HUDEP-2 (cell line): ENCODE measurements around the gene ABCC11.
A peak's percentile ranks its signal among the peaks of the same experiment; 100 is the strongest.

Source experiments
- DNase-seq, 76 experiments: peaks; one replicate each; lab custom pipeline; 2025; ENCODE audit not compliant: unreplicated experiment in 76 of 76; lab: John Stamatoyannopoulos, UW

The ABCC11 gene

DNA sequence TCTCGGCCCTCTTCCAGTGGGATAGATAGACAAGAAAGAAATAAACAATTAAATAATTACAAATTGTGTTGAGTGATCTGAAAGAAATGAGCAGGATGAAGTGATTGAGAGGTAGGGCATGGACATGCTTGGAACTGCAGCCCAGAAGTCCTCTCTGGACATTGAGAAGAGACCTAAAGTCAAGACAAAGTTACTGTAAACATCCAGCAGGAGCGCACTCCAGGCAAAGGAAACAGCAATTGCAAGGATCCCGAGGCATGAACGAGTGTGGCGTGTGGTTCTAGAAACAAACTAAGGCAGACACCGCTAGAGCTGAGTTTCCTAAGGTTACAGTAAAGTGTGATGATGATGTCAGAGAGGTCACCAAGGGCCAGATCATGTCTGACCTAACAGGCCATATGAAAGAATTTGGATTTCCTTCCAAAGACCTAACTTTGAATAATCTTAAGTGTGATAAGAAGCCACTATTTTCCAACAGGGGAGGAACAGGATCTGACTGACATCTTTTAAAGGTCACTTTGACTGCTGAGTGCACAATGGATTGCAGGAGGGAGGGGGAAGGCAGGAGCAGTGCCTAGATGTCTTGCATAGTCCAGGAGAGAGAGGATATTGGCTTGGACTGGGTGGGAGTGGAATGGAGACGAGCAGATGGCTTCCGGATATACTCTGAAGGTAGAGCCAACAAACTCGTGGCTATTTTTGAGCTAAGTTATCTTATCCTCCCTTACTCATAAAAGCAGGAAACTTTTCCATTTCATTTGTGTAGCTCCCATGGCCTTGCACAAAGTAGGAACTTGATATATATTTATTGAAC is 110.6 kb downstream of the ABCC11 start:
- DNase-seq = no peak

DNA sequence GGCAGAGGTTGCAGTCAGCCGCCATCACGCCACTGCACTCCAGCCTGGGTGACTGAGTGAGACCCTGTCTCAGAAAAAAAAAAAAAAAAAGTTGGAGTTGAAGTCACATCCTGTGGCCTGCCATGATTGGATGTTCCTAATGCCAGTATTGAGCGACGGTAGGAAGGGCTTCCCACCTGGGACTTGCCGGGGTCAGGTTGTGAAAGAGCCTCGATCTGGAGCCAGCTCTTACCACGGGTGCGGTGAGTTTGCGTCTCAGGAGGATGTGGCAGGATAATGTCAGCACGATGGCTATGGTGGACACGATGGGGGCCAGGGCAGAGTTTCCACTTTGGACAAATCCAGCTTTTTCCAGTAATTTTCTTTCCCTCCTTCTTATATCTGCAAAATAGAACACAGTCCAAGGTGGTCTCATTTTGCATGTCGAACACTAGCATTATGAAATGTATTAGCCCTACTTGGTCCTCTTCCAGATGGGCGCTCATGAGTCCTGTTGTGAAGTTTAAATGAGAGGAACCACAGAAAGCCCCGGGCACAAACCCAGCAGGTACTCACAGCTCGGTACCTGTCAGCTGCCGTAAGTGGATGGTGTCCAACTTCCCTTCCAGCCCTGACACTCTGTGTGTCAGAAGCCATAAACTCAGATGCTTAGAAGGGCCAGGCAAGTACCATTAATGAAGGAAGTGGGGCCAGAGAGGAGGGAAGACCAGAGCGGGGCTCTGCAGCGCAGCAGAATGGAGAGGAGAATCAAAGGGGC is 113.7 kb downstream of the ABCC11 start:
- DNase-seq = no peak

DNA sequence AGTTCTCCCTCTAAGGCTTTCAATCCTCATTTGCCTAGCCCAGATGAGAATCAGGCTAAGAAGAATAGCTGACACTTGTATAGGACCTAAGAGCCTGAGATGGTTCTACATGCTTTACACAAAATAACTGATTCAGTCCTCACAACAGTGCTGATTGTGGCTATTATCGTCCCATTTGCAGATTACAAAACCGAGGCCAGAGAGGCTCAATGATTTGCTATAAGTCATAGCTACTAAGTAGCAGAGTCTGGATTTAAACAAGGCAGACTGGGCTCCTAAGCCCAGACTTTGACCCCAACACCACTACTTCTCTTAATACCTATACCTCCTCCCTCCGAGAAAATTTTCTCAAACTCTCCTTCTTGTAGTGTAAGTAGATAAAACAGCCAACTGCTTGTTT is 114.6 kb downstream of the ABCC11 start:
- DNase-seq = no peak

GRCh38 chr16:48131201-48131935 is 116.0 kb downstream of the ABCC11 start:
- no peak for DNase-seq

DNA sequence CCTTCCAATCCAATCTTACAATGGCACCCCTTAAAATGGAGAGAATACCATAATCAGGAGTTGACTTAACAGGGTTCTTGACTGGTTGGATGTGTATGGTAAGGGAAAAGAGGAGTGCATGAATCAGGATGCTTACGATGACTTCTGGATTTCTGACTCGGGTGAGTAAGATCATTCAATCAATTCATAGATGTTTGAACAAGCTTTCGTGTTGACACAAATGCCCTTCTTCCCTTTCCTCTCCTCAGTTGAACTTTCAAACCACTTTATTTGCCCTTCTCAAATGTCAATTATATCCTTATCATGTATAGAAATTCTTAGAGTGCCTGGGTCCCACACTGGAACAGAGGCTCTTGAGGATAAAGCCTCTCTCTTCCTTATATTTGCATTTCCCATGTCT is 117.4 kb downstream of the ABCC11 start:
- DNase-seq = no peak

DNA sequence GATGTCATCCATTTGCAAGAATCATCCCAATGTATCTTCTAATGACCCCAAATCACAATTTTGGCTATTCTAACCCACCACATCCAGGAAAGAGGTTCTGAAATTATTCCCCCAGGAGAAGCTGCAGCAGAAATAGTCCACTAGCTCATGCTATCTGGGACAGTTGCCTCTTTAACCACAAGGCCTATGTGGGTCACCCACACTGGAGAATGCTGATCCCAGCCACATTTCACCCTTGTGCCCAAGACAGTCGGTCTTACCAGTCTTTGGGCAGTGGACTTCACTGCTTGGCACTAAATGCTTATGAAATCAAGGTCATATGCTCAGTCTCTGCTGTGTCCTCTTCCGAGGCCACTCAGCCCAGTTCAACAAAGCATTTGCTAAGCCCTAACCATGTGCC is 118.6 kb downstream of the ABCC11 start:
- no peak for DNase-seq

DNA sequence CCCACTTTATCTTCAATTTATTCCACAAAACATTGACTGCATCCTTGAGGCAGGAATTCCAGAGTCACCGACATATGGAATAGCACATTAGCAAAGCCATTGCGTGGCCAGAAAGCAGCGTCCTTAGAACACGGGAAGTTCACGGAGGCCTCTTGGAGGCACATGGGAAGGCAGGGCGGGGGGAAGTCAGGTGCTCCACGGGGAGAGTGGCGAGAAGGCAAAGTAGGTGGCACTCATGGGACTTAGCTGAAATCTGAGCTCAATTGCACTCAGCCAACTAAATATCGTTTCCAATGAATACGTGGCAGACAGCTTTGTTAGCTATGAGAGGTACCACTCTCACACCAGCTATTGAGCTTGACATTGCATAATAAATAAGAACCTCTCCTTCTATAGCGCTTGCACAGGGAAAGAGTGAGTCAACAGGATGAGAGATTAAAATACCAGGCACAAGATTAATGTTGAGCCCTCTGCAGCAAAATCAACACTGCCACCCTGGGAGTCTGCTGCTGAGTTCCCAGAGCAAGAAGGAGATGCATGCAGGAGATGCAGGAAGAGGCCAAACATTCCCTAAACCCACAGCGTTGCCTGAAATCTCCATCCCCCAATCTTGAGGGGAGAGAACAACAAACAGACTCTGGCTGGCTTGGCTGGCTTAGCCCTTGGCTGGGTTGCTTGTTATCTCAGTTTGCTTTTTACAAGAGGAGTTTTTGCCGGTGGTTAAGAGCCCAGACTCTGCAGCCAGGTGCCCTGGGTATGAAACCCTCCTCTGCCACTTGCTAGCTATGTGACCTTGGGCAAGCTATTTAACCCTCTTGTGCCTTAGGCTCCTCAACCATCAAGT is 120.3 kb downstream of the ABCC11 start:
- DNase-seq = no peak

DNA sequence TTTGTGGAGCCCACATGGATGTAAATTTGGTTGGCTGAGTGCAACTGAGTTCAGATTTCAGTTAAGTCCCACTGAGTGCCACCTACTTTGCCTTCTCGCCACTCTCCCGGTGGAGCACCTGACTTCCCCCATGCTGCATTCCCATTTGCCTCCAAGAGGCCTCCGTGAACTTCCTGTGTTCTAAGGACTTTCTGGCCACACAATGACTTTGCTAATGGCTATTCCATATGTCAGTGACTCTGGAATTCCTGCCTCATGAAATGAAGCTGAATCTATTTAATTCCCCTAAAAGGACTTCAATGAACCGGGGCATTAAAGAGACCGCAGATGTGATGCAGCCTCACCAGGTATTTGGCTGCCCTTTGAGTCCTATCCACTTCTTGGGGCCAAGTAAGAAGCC is 121.5 kb downstream of the ABCC11 start:
- no peak for DNase-seq

DNA sequence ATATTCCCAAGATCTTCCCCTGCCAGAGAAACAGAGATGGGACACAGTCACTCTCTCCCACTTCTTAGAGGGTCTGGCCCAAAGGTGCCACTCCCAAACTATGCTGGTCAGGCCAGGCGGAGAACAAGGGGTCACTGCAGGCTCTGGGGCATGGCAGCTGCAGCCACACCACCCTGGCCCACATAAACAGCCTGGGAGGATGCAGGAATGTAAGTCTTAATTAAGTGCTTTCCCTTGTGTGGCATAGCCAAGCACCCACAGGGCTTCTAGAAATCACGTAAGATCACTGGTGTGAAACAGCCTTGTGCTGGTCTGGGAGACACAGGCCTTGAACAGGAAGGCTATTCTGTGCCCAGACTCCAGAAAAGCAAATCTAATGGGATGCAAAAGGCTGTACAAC is 123.1 kb downstream of the ABCC11 start:
- DNase-seq = no peak

DNA sequence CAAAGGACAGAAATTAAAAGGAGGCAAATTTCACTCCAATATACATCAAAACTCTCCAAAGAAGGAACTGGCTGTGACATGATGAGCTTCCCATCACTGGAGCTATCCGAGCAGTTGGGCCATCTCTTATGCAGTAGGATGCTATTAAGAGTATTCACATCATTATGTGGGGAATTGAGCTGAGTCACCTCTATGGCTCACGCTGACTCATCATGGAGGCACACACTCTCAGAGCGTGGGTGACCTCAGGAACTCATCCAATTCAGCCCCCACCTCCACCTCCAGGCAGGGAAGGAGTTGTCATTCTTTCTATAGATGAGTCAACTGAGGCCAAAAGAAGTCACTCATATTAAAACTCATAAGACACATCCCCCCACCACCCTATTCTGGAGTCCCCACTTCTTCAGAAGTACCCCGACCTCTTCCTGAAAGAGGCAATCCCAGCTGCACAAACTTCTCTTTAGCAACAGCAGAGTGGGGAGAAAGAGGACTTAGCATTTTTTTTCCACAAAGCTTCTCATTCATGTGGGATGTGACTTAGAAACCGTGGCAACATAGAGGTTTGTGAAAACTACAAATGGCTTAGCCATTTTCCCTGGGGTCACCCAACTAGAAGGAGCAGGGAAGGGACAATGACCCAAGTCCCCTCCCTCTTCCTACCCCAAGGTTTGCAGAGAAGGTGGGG is 124.1 kb downstream of the ABCC11 start:
- peak in 11 of 76 experiments; percentile 2 to 43 (median 13) for DNase-seq

DNA sequence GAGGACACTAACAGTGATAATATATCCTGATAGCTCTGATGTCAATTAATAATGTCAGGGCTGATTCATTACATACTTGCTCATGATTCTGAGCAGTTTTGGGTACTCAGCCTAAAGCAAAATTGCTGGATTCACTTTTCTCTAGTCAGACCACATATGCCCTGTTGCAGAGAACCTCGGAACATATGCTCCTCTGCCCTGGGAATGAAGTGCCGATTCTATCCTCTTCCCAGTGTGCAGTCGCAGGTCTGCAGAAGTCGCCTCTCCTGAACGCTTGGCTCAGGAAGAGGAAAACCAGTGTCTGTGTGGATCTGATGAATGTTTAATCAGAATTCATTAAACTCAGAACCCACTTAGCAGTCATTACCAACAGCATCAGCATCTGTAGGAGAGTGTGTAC is 126.1 kb downstream of the ABCC11 start:
- no peak for DNase-seq

GRCh38 chr16:48118841-48119240 is 128.5 kb downstream of the ABCC11 start:
- DNase-seq = no peak

- DNase-seq = peak in 52 of 76 experiments; percentile 1 to 63 (median 32)
Measured at GRCh38 chr16:48117217-48118105, 129.9 kb downstream of the ABCC11 start.
